Inflammatory macrophage treated with lipopolysaccharide for 1 hour (primary cell): Measurements from ENCODE around the gene MANSC4.
"Not testable (repeated sequence)": the region's sequence is repeated elsewhere in the genome, so short reads cannot be mapped to it uniquely, and the experiment has no call there.

Source experiments
- DNase-seq, 2 donors: peaks; one replicate each; pipeline ENCODE4 v3.0.0-alpha.2; 2020 to 2022

The MANSC4 gene

GRCh38 chr12:27747111-27747820 is 32.8 kb downstream of the MANSC4 start:
- no peak for DNase-seq

- not testable (repeated sequence) for DNase-seq
Measured at GRCh38 chr12:27745734-27746133, 34.3 kb downstream of the MANSC4 start.

- no peak for DNase-seq
Measured at GRCh38 chr12:27743601-27744000, 36.4 kb downstream of the MANSC4 start.

GRCh38 chr12:27734321-27734720 is 45.7 kb downstream of the MANSC4 start:
- DNase-seq, result not testable (repeated sequence)

- no peak for DNase-seq
Measured at GRCh38 chr12:27733791-27734190, 46.2 kb downstream of the MANSC4 start.

GRCh38 chr12:27733052-27733656 is 46.9 kb downstream of the MANSC4 start:
- peak in 1 of 2 donors; percentile 49 for DNase-seq

GRCh38 chr12:27732281-27732680 is 47.8 kb downstream of the MANSC4 start:
- DNase-seq, result no peak

- no peak for DNase-seq
Measured at GRCh38 chr12:27730097-27730588, 49.9 kb downstream of the MANSC4 start.

- no peak for DNase-seq
Measured at GRCh38 chr12:27723212-27723611, 56.8 kb downstream of the MANSC4 start.
